T-cell (primary cell): ENCODE measurements around the gene STRIP1. TPM values are rescaled to one million over a fixed set of nuclear protein-coding genes. Genes with fewer than 3 reads are reported as not detected.
"Not testable (repeated sequence)": the region's sequence is repeated elsewhere in the genome, so short reads cannot be mapped to it uniquely, and the experiment has no call there.

Experiments used
- ATAC-seq, 4 experiments: fragments of 200-7000 bp in 3 of 4; fragments of 150-1000 bp in 1 of 4; cut with Tn5 transposase; replicated peaks in 1 of 4; 1 replicate in 3 of 4; 2 replicates in 1 of 4; pipeline ENCODE4 v1.10.0; 2021; ENCODE audit warnings: moderate library complexity in 3 of 4, mild to moderate bottlenecking in 2 of 4, moderate number of reproducible peaks in 1 of 4
- CTCF ChIA-PET, 2 donors: fragments of 300-600 bp; sonication (Branson Sonifier 250); formaldehyde crosslinking; loops; one replicate each; lab custom pipeline; 2022; ENCODE audit warnings: antibody characterized with exemption in 2 of 2; lab: Charles Lee
- POLR2A ChIA-PET, 2 donors: fragments of 300-600 bp; sonication (Branson Sonifier 250); formaldehyde crosslinking; loops; one replicate each; lab custom pipeline; 2022; ENCODE audit warnings: antibody characterized with exemption in 2 of 2; lab: Charles Lee
- DNase-seq, 35 experiments: peaks; one replicate each; pipeline versions ENCODE4 v3.0.0 to v3.0.0-alpha.2; 2013 to 2023
- H3K27ac ChIP-seq: one replicate; pipeline ENCODE4 v1.5.1; 2013; ENCODE audit warnings: low read length
- H3K27me3 ChIP-seq, 2 experiments: replicated peaks in 1 of 2; 1 replicate in 1 of 2; 2 replicates in 1 of 2; pipeline versions ENCODE4 v1.6.1 to v1.7.0; 2013; ENCODE audit warnings: low read length in 1 of 2, mixed read lengths in 1 of 2; ENCODE audit not compliant: control insufficient read depth in 2 of 2, insufficient read depth in 2 of 2; ENCODE audit errors: extremely low read depth in 1 of 2
- H3K36me3 ChIP-seq, 2 donors: 1 replicate in 1 of 2; 2 replicates in 1 of 2; pipeline versions ENCODE4 v1.6.1 to v1.7.0; 2013; ENCODE audit warnings: low read length in 1 of 2; ENCODE audit not compliant: control insufficient read depth in 2 of 2, insufficient read depth in 1 of 2; ENCODE audit errors: extremely low read depth in 1 of 2
- H3K4me1 ChIP-seq, 2 experiments: 1 replicate in 1 of 2; 2 replicates in 1 of 2; pipeline versions ENCODE4 v1.6.1 to v1.7.0; 2013; ENCODE audit warnings: low read length in 2 of 2, mixed read lengths in 1 of 2; ENCODE audit not compliant: insufficient read depth in 2 of 2, control insufficient read depth in 1 of 2; ENCODE audit errors: extremely low read depth in 1 of 2
- H3K4me3 ChIP-seq, 2 donors: 1 replicate in 1 of 2; 2 replicates in 1 of 2; pipeline versions ENCODE4 v1.5.1 to v1.7.0; 2013; ENCODE audit warnings: mild to moderate bottlenecking in 2 of 2, low read length in 1 of 2, moderate library complexity in 1 of 2; ENCODE audit not compliant: control insufficient read depth in 1 of 2; ENCODE audit errors: extremely low read depth in 1 of 2
- H3K9me3 ChIP-seq: 2 replicates; pipeline ENCODE4 v1.7.0; 2013
- H3K27ac Mint-ChIP-seq, 2 donors: one replicate each; pipeline ENCODE4 v1.8.0; 2020 to 2021; ENCODE audit warnings: mild to moderate bottlenecking in 2 of 2, mixed read lengths in 2 of 2
- H3K27me3 Mint-ChIP-seq, 2 donors: one replicate each; pipeline ENCODE4 v1.8.0; 2021 to 2022; ENCODE audit warnings: mixed read lengths in 2 of 2
- H3K36me3 Mint-ChIP-seq: one replicate; pipeline ENCODE4 v1.8.0; 2021; ENCODE audit warnings: mixed read lengths
- H3K4me1 Mint-ChIP-seq, 3 donors: one replicate each; pipeline ENCODE4 v1.8.0; 2020 to 2022; ENCODE audit warnings: mixed read lengths in 3 of 3, mild to moderate bottlenecking in 1 of 3
- H3K4me3 Mint-ChIP-seq, 3 donors: one replicate each; pipeline ENCODE4 v1.8.0; 2020 to 2022; ENCODE audit warnings: mild to moderate bottlenecking in 3 of 3, mixed read lengths in 3 of 3, moderate library complexity in 3 of 3
- H3K9me3 Mint-ChIP-seq, 3 donors: one replicate each; pipeline ENCODE4 v1.8.0; 2020 to 2022; ENCODE audit warnings: mixed read lengths in 3 of 3
- WGBS: methylation state at CpG from one replicate; pipeline ENCODE4 v1.1.5; 2013; ENCODE audit warnings: missing lambda C conversion rate; ENCODE audit not compliant: insufficient coverage; 5-methylcytosine and 5-hydroxymethylcytosine counted together
- total RNA-seq, 35 experiments: library from RNA in 6 of 35; stranded (reverse) in 6 of 35; fragments of 120-200 nt in 1 of 35; gene quantifications; one replicate each; pipeline versions ENCODE4 v1.2.1 to v1.2.4 and lab custom pipeline; 2013 to 2026

The STRIP1 gene
- total RNA-seq, 5 donors from 2014 or later (not counting 1 experiment from before 2014, with no cell fraction given), result 70.6 to 87.2 (median 73.3) TPM

DNA sequence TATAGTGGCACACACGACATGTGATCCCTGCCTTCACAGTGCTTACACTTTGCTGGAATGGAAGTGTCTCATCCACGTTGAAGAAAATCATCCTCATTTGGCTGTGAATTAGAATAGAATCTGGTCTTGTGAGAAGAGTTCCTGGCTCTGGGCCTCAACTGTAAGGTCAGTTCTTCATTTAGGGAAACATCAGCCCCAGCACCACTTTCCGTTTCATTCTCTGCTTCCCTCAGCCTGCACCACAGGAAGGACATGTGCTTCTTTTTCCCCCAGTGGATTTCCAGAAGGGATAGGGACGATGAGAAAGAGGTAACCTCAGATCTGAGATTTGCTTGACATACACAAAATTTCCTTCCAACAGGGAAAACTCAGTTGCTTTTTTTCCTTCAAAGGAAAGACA lies 39.7 kb downstream of the STRIP1 start:
- Mint-ChIP-seq H3K27ac (no peak overlapping the region), H3K4me3 (no peak overlapping the region), H3K9me3 (no peaks in the 10 kb centered on the region), H3K27me3 (peaks cover 52 to 62% of the 10 kb centered on the region in 2 donors), H3K36me3 (no peaks in the 10 kb centered on the region), H3K4me1 (peaks cover 5 to 12% (median 10%) of the 10 kb centered on the region in 3 donors)
- ChIA-PET POLR2A (no interaction called here), CTCF (no interaction called here)
- Histone ChIP-seq H3K4me1 (peaks cover 0 to 12% of the 10 kb centered on the region in 2 experiments), H3K9me3 (no peaks in the 10 kb centered on the region), H3K27ac (no peak overlapping the region), H3K36me3 (no peaks in the 10 kb centered on the region), H3K4me3 (no peak overlapping the region), H3K27me3 (peaks cover 11 to 54% of the 10 kb centered on the region in 2 experiments)
- DNase-seq, result no peak
- WGBS, result 64% methylated on average over 2 of the region's 4 CpGs
- no peak for ATAC-seq

DNA sequence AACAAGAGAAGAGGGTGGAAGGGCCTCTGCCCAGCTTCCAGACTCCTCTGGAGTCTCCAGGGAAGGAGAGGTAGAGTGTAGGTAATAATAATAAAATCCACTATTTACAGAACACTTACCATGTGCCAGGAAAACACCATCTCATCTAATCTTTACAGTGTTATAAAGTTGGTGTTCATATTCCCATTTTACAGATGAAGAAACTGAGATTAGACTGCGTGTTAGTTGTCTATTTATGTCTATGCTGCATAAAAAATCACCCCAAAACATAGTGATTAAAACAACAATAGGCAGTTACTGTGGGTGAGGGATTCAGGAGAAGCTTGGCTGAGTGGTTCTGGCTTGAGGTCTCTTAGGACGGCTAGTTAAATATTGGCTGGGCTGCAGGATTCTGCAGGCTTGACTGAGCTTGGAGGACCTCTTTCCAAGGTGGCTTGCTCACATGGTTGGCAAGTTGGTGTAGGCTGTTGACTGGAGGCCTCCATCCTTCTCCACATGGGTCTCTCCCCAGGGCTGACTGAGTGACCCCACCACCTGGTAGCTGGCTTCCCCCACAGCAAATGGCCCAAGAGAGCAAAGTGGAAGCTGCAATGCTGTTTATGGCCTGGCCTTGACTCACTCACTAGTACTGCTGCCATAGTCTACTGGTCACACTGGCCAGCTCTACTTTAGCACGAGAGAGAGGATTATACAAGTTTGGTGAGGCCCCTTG lies 42.5 kb downstream of the STRIP1 start:
- Histone ChIP-seq H3K36me3 (no peaks in the 10 kb centered on the region), H3K4me1 (no peaks in the 10 kb centered on the region), H3K27me3 (peaks cover 6 to 51% of the 10 kb centered on the region in 2 experiments), H3K4me3 (no peak overlapping the region), H3K9me3 (no peaks in the 10 kb centered on the region), H3K27ac (no peak overlapping the region)
- no peak overlapping the region for H3K27ac Mint-ChIP-seq
- H3K27me3 Mint-ChIP-seq, result peaks cover 63% of the 10 kb centered on the region in 2 donors
- no peak overlapping the region for H3K4me3 Mint-ChIP-seq
- H3K36me3 Mint-ChIP-seq, result no peaks in the 10 kb centered on the region
- WGBS, result 100% methylated on average over 1 of the region's 3 CpGs
- no peaks in the 10 kb centered on the region for H3K4me1 Mint-ChIP-seq
- H3K9me3 Mint-ChIP-seq, result no peaks in the 10 kb centered on the region
- DNase-seq (no peak), ATAC-seq (no peak)
- POLR2A ChIA-PET, result no interaction called here
- CTCF ChIA-PET, result interaction anchor here in 1 of 2 donors (1.6 kb wide), 1 partner anchor 12 kb away, joined by 6 read pairs; no protein-coding TSS in a partner anchor

GRCh38 chr1:110079995-110080394 lies 45.6 kb downstream of the STRIP1 start:
- H3K27ac ChIP-seq, H3K9me3 Mint-ChIP-seq, CTCF ChIA-PET, H3K36me3 Mint-ChIP-seq, H3K36me3 ChIP-seq, POLR2A ChIA-PET, H3K4me3 Mint-ChIP-seq, H3K27ac Mint-ChIP-seq, DNase-seq, H3K4me3 ChIP-seq, ATAC-seq, H3K9me3 ChIP-seq: not testable (repeated sequence)
- Histone ChIP-seq H3K4me1 (peaks cover 2 to 18% of the 10 kb centered on the region in 2 experiments), H3K27me3 (peaks cover 10 to 72% of the 10 kb centered on the region in 2 experiments)
- WGBS, result 100% methylated on average over 1 of the region's 2 CpGs
- H3K27me3 Mint-ChIP-seq, result peaks cover 62 to 70% of the 10 kb centered on the region in 2 donors
- H3K4me1 Mint-ChIP-seq, result peaks cover 14 to 16% (median 14%) of the 10 kb centered on the region in 3 donors

DNA sequence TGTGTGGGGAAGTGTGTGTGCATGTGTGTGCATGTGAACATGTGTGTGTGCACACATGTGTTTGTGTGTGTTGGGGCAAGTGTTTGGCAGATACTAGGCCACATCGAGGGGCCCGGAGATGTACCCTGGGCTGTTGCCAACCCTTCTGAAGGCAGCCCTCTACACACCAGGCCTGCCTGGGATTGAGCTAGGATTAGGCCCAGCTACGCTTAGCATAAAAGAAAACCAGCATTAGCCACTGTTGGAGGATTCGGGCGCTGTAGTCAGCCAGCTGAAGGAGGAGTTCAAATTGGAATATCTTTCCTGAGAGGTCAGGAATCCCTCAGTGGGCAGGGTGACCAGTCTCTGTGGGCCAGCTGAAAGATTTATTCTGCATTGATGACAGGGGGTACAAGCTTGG lies 46.6 kb downstream of the STRIP1 start:
- ChIA-PET CTCF (interaction anchor here (0.6 to 2.2 kb wide), 4 partner anchors 10 to 671 kb away, joined by 3 to 8 read pairs (median 5); no protein-coding TSS in a partner anchor), POLR2A (no interaction called here)
- H3K27ac ChIP-seq, result no peak overlapping the region
- Mint-ChIP-seq H3K9me3 (no peaks in the 10 kb centered on the region), H3K4me1 (peaks cover 14 to 16% (median 14%) of the 10 kb centered on the region in 3 donors), H3K27me3 (peaks cover 67 to 73% of the 10 kb centered on the region in 2 donors), H3K4me3 (no peak overlapping the region), H3K27ac (no peak overlapping the region), H3K36me3 (no peaks in the 10 kb centered on the region)
- peaks cover 12 to 75% of the 10 kb centered on the region in 2 experiments for H3K27me3 ChIP-seq
- ATAC-seq (no peak), DNase-seq (no peak)
- no peak overlapping the region for H3K4me3 ChIP-seq
- 90% methylated on average over 2 of the region's 5 CpGs for WGBS
- H3K4me1 ChIP-seq, result peaks cover 2 to 18% of the 10 kb centered on the region in 2 experiments
- no peaks in the 10 kb centered on the region for H3K36me3 ChIP-seq
- H3K9me3 ChIP-seq, result no peaks in the 10 kb centered on the region

DNA sequence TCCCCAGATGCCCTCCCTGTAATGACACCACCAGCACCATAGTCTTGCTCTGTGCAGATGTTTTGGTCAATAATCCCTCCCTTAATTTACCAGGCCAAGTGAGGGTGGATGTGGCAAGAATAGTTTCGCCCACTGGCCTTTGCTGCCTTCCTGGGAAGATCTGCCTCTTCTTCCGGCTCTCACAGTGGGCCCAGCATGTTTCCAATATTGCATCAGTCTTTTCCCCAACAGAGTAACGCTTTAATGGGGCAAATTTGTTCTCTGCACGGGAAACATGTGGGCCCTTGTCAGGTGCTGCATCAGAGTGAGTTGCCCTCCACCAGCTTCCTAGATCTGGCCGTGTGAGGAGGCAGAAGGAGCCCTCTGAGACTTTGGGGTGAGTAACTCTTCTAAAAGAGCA lies 48.1 kb downstream of the STRIP1 start:
- H3K27ac Mint-ChIP-seq, result peak overlapping the region in 1 of 2 donors; percentile 15
- DNase-seq (no peak), ATAC-seq (no peak)
- Histone ChIP-seq H3K4me1 (peaks cover 2 to 18% of the 10 kb centered on the region in 2 experiments), H3K4me3 (no peak overlapping the region), H3K36me3 (no peaks in the 10 kb centered on the region), H3K9me3 (no peaks in the 10 kb centered on the region), H3K27me3 (peaks cover 18 to 71% of the 10 kb centered on the region in 2 experiments), H3K27ac (no peak overlapping the region)
- ChIA-PET CTCF (interaction anchor here (1.0 to 2.2 kb wide), 4 partner anchors 9 to 24 kb away, joined by 3 to 7 read pairs (median 4); no protein-coding TSS in a partner anchor), POLR2A (no interaction called here)
- H3K9me3 Mint-ChIP-seq, result no peaks in the 10 kb centered on the region
- peaks cover 14 to 16% (median 14%) of the 10 kb centered on the region in 3 donors for H3K4me1 Mint-ChIP-seq
- H3K36me3 Mint-ChIP-seq, result no peaks in the 10 kb centered on the region
- peaks cover 70 to 77% of the 10 kb centered on the region in 2 donors for H3K27me3 Mint-ChIP-seq
- 97% methylated on average over 3 of the region's 5 CpGs for WGBS
- H3K4me3 Mint-ChIP-seq, result peak overlapping the region in 2 of 3 donors; percentile 35 to 89

DNA sequence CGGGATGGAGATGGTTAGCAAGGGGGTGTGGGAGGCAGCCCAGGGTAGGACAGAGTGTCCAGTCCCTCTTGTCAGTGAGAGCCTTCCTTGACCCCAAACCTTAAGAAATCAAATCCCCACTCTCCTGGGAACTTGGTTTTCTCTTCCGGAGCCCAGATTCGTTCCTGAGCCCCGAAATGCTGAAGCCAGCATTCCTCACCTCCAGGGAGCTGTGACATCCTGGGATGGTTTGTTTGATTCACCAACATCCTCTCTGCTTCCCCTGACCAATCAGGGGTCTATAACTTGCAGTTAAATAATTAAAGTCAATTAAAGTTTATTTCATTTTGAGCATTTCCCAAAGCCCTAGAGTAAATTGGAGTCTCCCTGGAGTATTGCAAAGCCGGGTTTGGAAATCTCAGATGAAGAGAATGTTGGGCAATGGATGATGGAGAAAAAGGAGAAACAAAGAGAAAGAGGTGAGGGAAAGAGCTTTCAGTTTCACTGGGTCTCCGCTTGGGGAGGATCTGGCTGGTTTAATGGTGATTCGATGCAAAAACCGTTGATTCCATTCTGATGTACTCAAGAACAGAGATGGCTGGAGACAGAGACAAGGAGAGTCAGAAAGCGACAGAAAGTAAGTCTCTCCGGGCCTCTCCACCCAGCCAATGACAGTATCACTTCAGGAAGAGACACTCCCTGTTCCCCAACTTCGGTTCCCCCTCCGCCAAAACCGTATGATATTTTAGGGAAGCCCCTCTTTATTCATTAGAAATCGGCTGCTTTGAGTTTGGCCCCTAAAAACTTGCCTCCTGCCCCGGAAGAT lies 48.8 kb downstream of the STRIP1 start:
- Mint-ChIP-seq H3K27me3 (peaks cover 76 to 78% of the 10 kb centered on the region in 2 donors), H3K9me3 (no peaks in the 10 kb centered on the region), H3K36me3 (no peaks in the 10 kb centered on the region), H3K4me1 (peaks cover 16% of the 10 kb centered on the region in 3 donors), H3K4me3 (peak overlapping the region; percentile 78 to 89 (median 82)), H3K27ac (no peak overlapping the region)
- peak overlapping the region; percentile 52 to 74 for H3K4me3 ChIP-seq
- H3K27me3 ChIP-seq, result peaks cover 18 to 72% of the 10 kb centered on the region in 2 experiments
- peaks cover 2 to 18% of the 10 kb centered on the region in 2 experiments for H3K4me1 ChIP-seq
- ATAC-seq, result peak in 3 of 4 experiments; percentile 9 to 31 (median 29)
- no peaks in the 10 kb centered on the region for H3K9me3 ChIP-seq
- WGBS, result 17% methylated on average over 5 of the region's 15 CpGs
- no peak overlapping the region for H3K27ac ChIP-seq
- ChIA-PET CTCF (interaction anchor here in 1 of 2 donors (2.2 kb wide), 1 partner anchor 12 kb away, joined by 4 read pairs; no protein-coding TSS in a partner anchor), POLR2A (no interaction called here)
- H3K36me3 ChIP-seq, result no peaks in the 10 kb centered on the region
- DNase-seq, result peak in 1 of 35 experiments; percentile 18
